ENCODE results near the gene SMPD4.
"Not testable (repeated sequence)": the region's sequence is repeated elsewhere in the genome, so short reads cannot be mapped to it uniquely, and the experiment has no call there.

The SMPD4 gene

DNA sequence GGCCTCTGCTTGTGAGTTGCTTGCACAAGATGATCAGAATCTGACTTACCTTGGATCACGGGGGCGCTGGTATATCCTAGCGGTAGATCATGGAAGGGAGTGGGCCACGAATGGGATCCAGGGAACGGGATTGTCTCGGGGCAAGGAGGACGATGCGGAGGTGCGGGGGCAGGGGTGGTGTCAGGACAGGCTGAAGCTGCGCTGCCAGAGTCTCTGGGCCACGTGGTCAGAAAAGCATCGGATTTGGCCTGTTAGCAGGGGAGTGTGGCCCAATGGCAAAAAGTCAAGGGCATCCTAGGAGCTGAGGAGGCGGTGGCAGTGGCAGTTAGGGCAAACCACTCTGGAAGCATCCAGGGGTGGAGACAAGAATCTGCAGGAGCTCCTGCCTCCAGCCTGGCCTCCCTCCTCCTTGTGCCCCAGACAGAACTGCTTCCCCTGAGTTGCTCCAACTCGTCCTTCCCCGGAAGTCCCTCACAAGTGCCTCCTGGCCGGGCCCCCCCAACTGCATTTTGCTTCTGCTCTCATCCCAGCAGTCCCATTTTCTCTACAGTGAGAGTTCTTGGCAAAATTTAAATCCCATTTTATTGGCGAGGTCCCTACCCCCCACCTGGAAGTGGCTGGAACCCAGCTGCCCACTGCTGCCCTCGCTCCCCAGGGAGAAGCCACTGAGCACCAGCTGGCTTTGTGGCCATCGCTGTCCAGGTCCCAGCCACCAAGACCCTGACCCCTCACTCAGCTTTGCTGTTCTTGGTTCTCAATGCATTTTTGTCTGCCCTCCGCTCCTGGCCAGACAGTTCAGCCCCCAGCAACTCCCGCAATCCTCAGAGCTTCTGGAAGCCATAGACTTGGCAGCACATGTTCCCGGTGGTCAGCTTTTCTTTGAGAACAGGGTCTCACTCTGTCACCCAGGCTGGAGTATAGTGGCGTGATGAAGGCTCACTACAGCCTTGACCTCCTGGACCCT lies 30.9 kb downstream of the SMPD4 start:
- Mint-ChIP-seq H3K4me1 (no peaks in the 10 kb centered on the region), H3K36me3 (ENCODE audit: low read depth) (peaks cover 9% of the 10 kb centered on the region), H3K27me3 (ENCODE audit: low read depth) (no peaks in the 10 kb centered on the region), H3K4me3 (no peak overlapping the region), H3K27ac (no peak overlapping the region), H3K9me3 (no peaks in the 10 kb centered on the region)
- TF ChIP-seq, protein P1, sequence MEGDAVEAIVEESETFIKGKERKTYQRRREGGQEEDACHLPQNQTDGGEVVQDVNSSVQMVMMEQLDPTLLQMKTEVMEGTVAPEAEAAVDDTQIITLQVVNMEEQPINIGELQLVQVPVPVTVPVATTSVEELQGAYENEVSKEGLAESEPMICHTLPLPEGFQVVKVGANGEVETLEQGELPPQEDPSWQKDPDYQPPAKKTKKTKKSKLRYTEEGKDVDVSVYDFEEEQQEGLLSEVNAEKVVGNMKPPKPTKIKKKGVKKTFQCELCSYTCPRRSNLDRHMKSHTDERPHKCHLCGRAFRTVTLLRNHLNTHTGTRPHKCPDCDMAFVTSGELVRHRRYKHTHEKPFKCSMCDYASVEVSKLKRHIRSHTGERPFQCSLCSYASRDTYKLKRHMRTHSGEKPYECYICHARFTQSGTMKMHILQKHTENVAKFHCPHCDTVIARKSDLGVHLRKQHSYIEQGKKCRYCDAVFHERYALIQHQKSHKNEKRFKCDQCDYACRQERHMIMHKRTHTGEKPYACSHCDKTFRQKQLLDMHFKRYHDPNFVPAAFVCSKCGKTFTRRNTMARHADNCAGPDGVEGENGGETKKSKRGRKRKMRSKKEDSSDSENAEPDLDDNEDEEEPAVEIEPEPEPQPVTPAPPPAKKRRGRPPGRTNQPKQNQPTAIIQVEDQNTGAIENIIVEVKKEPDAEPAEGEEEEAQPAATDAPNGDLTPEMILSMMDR (IDR thresholded peaks at IDR 0.05; ENCODE audit: unreplicated experiment in 3 of 3): no peak

DNA sequence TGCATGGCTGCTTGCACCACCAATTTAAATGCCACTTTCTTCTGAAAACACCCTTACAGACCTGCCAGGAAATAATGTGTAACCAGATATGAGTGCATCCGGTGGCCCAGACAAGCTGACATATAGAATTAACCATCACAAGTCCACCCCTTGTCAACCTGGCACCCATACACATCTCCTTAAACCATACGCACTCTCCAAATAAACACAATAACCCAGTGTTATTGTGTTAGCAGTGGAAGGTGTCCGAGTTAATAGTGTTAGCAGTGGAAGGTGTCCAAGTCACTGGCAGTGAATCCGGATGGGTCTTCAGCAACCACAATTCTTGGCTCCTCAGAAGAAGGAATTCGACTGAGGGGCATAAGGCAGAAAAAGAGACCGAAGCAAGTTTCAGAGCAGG lies 32.9 kb downstream of the SMPD4 start:
- H3K27ac Mint-ChIP-seq; H3K4me1 Mint-ChIP-seq; H3K36me3 Mint-ChIP-seq (ENCODE audit: low read depth); H3K27me3 Mint-ChIP-seq (ENCODE audit: low read depth); H3K9me3 Mint-ChIP-seq; H3K4me3 Mint-ChIP-seq: not testable (repeated sequence)

DNA sequence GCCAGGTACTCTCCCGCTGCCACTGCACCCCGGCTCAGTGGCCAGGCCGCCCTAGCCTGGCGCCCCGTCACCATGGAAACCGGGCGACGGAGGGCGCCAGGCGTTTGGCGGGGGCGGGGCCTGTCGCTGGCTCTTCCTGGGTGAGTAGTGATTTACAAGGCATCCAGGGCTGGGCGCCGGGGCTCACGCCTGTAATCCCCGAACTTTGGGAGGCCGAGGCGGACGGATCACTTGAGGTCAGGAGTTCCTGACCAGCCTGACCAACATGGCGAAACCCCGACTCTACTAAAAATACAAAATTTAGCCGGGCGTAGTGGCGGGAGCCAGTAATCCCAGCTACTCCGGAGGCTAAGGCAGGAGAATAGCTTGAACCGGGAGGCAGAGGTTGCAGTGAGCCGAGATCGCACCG lies 36.4 kb downstream of the SMPD4 start, which contains the start of gene CCDC74B:
Gene CCDC74B, minus strand, starts transcription at position 107 of the 409 bp plus-strand sequence. CDS start 116 bp downstream, outside the sequence.
- H3K4me3 Mint-ChIP-seq: peak within 1 kb of the TSS; percentile 83 to 88 (median 84)
- not testable (repeated sequence) for H3K9me3 Mint-ChIP-seq; H3K4me1 Mint-ChIP-seq; H3K27me3 Mint-ChIP-seq (ENCODE audit: low read depth); H3K36me3 Mint-ChIP-seq (ENCODE audit: low read depth)
- H3K27ac Mint-ChIP-seq: peak within 1 kb of the TSS in 2 of 3 experiments; percentile 51 to 70

DNA sequence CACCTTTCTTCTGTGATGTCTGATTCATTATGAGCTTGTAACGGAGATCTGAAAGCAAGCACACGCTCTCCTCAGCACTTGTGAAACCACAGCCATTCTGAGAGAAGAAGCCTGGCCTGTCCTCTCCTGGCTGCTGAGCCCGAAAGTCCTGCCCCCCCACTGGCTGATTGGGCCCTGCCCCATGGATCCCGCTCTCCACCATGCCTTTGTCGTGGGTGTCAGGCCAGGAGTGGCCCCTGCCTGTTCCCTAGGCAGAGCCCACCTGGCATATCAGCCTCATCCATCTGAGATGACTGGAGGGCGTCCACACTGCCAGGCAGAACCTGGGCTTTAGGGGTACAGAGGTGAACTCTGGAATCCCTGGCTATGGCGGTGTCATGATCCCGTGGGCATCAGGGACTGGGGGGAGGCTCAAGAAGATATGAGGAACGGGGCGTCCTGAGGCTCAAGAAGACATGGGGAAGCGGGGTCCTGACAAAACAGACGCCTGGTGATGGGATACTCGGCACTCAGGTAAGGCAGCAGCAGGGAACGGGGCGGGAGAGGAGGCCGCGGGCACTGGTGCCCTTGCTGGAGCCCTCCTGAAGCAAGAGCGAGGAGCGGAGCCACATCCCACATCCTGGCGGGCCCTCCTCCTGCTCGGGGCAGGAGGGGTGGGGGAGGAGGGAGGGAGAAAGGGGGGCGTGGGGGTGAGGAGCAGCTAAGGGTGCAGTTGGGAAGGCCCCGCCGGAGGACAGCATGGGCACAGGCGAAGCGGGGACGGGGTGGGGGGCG lies 37.9 kb downstream of the SMPD4 start:
- not testable (repeated sequence) for H3K9me3 Mint-ChIP-seq; H3K27me3 Mint-ChIP-seq (ENCODE audit: low read depth); H3K4me1 Mint-ChIP-seq; H3K27ac Mint-ChIP-seq; H3K36me3 Mint-ChIP-seq (ENCODE audit: low read depth)
- peak overlapping the region; percentile 77 to 84 (median 80) for H3K4me3 Mint-ChIP-seq

DNA sequence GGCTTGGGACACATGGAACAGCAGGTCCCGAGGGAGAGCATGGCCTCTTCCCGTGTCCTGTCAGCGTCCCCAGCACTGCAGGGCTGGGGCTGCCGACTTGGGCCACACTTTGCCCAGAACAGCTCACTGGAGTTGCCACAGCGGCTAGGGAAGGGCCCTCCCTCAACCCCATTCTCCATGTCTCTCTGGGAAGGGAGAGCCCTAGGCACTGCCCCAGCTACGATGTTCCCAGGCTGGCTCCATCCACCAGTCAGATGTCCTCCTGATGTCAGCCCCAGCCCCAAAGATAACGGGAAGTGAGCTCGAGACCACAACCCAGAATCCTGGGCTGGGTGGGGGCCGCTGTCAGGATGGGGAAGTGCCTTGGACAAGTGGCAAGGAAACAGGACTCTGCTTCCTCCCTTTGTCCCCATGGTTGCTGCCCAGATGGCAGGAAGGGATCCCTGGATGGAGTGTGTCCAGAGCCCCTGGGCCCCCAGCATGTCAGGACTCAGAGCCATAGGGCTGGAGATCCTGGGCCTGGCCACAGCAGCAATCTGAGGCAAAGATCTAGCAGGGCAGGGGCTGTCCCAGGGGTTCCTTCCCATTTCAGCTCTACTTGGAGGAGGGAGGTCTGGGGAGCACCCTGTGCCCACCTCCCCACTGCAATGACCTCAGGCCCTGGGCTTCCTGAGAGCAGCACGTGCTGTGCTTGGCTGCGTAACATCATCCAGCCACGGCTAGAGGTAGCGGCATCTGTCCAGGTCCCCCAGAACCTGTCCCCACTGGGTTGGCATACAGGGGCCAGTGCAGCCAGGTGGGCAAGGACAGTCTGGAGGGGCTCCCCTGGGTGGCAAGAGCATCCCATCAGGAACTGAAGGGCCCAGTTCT lies 38.8 kb downstream of the SMPD4 start:
- H3K4me3 Mint-ChIP-seq: peak overlapping the region; percentile 77 to 84 (median 80)
- H3K36me3 Mint-ChIP-seq (ENCODE audit: low read depth); H3K4me1 Mint-ChIP-seq; H3K27me3 Mint-ChIP-seq (ENCODE audit: low read depth); H3K27ac Mint-ChIP-seq; H3K9me3 Mint-ChIP-seq: not testable (repeated sequence)

DNA sequence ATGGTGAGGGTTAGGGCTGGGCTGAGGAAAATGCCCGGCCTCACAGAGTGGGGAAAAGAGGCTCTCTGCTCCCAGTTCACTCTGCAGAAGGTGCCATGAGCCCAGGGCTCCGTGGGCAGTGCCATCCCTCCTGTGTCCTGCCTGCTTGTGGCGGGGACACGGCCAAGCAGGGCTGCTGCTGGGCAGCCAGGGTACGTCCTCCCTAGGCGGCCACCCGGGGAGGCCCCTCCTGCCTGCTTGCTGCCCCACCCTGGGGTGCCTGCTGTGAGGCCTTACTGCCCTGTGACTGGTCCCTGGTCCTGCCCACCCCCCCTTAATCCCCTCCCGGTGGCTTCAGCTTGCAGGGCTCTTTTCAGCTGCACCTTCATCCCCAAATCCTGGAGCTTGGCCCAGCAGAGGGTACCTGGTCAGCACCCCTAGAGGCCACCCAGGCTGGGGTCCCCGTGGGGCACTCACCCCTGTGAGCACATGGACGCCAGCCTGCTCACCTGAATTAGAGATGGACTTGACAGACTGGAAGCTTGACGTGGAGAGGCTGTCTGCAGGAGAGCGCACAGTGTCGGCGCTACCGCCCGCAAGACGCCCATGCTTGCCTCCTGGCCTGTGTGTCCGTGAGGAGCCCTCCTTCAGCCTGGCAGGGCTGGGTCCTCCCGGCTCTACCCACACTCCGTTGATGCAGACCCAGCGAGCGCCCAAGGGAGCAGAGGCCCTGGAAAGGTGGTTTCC lies 39.6 kb downstream of the SMPD4 start:
- H3K9me3 Mint-ChIP-seq; H3K36me3 Mint-ChIP-seq (ENCODE audit: low read depth): not testable (repeated sequence)

DNA sequence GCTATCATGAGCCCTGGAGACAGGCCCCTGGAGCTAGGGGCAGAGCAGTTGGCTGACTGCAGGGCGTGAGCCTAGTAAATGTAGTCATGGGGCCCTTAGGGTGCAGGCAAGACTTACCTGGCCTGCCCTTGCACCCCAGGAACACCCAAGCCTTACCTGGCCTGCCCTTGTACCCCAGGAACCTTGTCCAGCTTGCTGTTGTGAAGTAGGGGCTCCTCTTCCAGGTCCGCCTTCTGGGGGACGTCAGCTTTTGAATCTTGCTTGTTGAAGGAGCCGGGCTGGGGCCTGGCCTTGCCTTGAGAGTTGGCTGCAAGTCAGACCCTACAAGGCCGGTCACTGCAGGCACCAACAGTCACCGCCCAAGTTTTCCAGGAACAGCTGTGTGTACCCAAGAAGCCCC lies 40.4 kb downstream of the SMPD4 start:
- not testable (repeated sequence) for H3K9me3 Mint-ChIP-seq; H3K27ac Mint-ChIP-seq; H3K36me3 Mint-ChIP-seq (ENCODE audit: low read depth); H3K4me3 Mint-ChIP-seq; H3K27me3 Mint-ChIP-seq (ENCODE audit: low read depth); H3K4me1 Mint-ChIP-seq

More for the DNA sequence above, 39.6 kb downstream of the SMPD4 start:
- not testable (repeated sequence) for H3K27ac Mint-ChIP-seq; H3K27me3 Mint-ChIP-seq (ENCODE audit: low read depth); H3K4me1 Mint-ChIP-seq; H3K4me3 Mint-ChIP-seq

DNA sequence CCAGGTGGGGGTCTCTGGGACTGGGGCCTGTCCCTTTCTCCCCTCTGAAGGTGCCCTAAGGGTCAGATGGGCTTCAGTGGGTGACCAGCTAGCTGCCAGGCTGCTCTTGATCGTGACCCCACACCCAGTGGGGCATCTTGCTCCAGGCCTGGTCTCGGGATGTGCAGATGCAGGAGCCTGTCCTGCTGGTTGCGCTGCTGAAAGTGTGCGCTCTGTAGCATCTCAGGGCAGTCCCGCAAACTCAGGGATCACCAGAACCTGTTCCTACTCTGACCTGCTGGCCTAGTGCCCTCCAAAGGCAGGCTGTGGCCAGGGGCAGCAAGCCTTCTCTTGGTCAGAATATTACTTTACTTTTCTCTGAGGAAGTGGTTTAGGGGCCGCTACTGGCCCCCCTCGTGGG lies 40.9 kb downstream of the SMPD4 start:
- not testable (repeated sequence) for H3K4me1 Mint-ChIP-seq; H3K27ac Mint-ChIP-seq; H3K4me3 Mint-ChIP-seq; H3K27me3 Mint-ChIP-seq (ENCODE audit: low read depth); H3K36me3 Mint-ChIP-seq (ENCODE audit: low read depth); H3K9me3 Mint-ChIP-seq

DNA sequence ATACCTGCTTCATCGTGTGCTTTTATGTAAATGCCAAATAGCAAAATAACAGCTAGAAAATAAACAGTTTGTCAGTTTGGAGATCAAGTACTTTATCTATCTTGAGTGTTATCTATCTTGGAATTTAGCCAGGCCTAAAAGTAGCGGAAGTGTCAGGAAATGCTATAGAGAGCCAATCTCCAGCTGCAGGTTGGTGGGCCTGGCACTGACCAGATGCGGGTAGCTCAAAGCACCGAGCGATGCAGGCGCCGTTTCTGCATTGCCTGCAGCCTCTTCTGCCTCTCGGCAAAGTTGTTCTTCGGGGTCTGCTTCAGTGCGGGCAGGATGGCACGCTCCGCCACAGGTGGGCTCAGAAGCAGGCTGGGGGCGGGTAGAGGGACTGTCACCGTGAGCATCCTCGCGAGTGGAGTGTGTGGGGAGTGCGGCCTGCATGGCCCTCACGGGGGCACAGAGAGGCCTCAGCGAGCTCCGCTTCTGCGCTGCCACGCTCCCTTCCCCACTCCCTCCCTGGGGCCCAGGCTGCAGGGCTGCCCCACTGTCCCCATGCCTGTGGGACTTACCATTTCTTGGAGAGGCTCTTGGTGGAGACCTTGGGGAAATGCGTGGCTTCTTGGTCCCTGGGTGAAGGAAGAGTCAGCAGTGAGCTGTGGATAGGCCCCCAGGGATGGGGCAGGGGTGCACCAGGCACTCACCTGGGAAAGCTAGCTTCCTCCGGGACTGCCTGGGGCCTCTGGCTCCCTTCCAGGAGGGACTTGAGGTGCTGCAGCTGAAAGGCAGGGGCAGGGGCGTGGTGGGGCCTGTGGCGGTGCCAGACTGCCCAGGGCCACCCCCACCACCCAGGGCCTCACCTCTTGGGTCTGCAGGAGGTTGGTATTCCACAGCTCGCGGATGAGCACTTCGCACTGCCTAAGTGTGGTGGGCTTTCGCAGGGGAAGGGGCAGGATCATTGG lies 41.8 kb downstream of the SMPD4 start:
- not testable (repeated sequence) for H3K36me3 Mint-ChIP-seq (ENCODE audit: low read depth); H3K27ac Mint-ChIP-seq; H3K27me3 Mint-ChIP-seq (ENCODE audit: low read depth); H3K4me3 Mint-ChIP-seq; H3K9me3 Mint-ChIP-seq; H3K4me1 Mint-ChIP-seq

DNA sequence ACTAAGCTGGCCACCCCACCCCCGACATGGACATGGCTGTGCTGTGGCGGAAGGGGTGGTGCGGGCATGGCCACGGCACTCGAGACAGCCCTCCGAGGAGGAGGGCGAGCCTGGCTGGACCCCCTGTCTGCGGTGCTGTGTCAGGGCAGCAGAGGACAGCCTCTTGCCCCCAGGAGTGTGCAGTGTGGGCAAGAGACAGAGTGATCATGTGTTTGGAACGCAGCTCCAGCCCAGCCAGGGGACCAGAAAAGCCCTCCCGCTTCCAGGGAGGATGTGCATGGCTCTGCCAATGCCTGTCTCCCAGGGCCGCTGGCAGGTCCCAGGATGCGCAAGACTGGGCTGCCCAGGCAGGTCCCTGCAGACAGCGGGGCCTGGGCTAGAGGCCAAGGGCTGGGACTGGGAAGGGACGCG lies 42.6 kb downstream of the SMPD4 start:
- H3K27me3 Mint-ChIP-seq (ENCODE audit: low read depth); H3K9me3 Mint-ChIP-seq; H3K36me3 Mint-ChIP-seq (ENCODE audit: low read depth); H3K27ac Mint-ChIP-seq; H3K4me1 Mint-ChIP-seq; H3K4me3 Mint-ChIP-seq: not testable (repeated sequence)

DNA sequence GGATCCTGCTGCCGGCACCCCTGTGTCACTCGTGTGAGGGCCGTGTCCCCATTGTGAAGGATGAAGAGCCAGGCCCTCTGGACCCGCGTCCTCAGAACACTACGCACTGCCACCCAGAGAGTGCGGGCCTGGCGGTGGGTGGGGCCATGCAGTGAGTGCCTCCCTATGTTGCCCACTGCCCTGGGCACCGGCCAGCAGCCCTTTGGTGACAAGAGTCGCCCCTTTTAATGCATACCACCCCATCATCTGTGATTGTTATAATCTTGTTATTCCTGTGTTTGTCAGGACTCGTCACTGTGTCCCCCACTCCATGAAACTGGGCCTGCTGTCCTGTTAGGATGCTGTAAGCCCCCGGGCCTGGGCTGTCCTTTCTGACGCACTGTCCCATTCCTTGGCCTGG lies 43.1 kb downstream of the SMPD4 start:
- H3K27ac Mint-ChIP-seq; H3K27me3 Mint-ChIP-seq (ENCODE audit: low read depth); H3K36me3 Mint-ChIP-seq (ENCODE audit: low read depth); H3K9me3 Mint-ChIP-seq; H3K4me3 Mint-ChIP-seq; H3K4me1 Mint-ChIP-seq: not testable (repeated sequence)

DNA sequence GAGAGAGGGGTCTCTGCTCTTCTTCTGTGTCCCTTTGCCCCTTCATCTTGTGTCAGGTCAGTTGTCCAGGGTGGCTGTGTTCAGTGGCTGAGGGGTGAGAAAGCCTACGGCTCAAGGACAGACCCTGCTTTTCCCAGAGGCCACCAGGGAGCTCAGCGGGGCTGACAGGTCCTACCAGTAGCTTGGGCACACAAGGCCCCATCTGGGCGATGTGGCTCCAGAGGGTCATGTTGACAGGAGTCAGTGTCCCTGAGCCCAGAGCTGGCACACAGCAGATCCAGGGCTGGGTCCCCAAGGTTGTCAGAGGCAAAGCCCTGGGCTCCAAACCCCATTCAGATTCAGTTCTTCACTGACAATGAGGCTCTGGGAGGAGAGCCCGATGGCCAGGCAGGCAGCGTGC lies 44.3 kb downstream of the SMPD4 start:
- not testable (repeated sequence) for H3K9me3 Mint-ChIP-seq; H3K4me1 Mint-ChIP-seq; H3K36me3 Mint-ChIP-seq (ENCODE audit: low read depth); H3K27ac Mint-ChIP-seq; H3K27me3 Mint-ChIP-seq (ENCODE audit: low read depth); H3K4me3 Mint-ChIP-seq

Measured in nephron (organoid).